ENCODE results near the gene DOK7. TPM values are rescaled to one million over a fixed set of nuclear protein-coding genes. Genes with fewer than 3 reads are reported as not detected.

The DOK7 gene
- total and polyA plus RNA-seq, 2 donors (not counting 1 experiment from before 2014, with no cell fraction given) = 0.17 TPM; not detected in 1

GRCh38 chr4:3423406-3423805 lies 39.7 kb upstream of the DOK7 start:
- Histone ChIP-seq H3K9ac (ENCODE audit: insufficient read depth, low read length) (no peak overlapping the region), H3K36me3 (ENCODE audit: control insufficient read depth, insufficient read depth, low read length) (no peaks in the 10 kb centered on the region), H3K27me3 (ENCODE audit: control insufficient read depth, insufficient read depth, low read length) (no peaks in the 10 kb centered on the region), H4K20me1 (ENCODE audit: control insufficient read depth, extremely low read depth, insufficient read depth, low read length) (no peaks in the 10 kb centered on the region), H2AFZ (ENCODE audit: low read length) (no peak overlapping the region), H3K4me2 (ENCODE audit: extremely low read depth, insufficient read depth, low read length) (no peak overlapping the region), H3K79me2 (ENCODE audit: control insufficient read depth, insufficient read depth, low read length) (no peaks in the 10 kb centered on the region), H3K27ac (ENCODE audit: insufficient read depth, low read length) (no peak overlapping the region), H3K4me1 (ENCODE audit: control insufficient read depth, extremely low read depth, insufficient read depth, low read length) (no peaks in the 10 kb centered on the region), H3K4me3 (replicated peaks in 1 of 4; ENCODE audit: control extremely low read depth in 1 of 4, insufficient read depth in 1 of 4, low read depth in 3 of 4, low read length in 4 of 4) (no peak overlapping the region), H3K9me3 (ENCODE audit: control insufficient read depth, insufficient read depth, low read depth, low read length) (no peaks in the 10 kb centered on the region)
- no peak for DNase-seq (ENCODE audit: low read depth in 2 of 2)
- TF ChIP-seq CTCF (conservative IDR thresholded peaks at IDR 0.05 in 1 of 2, IDR thresholded peaks at IDR 0.05 in 1 of 2; ENCODE audit: low read depth in 1 of 2, low read length in 2 of 2) (no peak), EZH2 (IDR thresholded peaks at IDR 0.05; ENCODE audit: low read length, missing control alignments) (no peak)

GRCh38 chr4:3423952-3424351 lies 39.2 kb upstream of the DOK7 start:
- DNase-seq (ENCODE audit: low read depth in 2 of 2) = no peak
- no peaks in the 10 kb centered on the region for H3K79me2 ChIP-seq (ENCODE audit: control insufficient read depth, insufficient read depth, low read length)
- H3K9ac ChIP-seq (ENCODE audit: insufficient read depth, low read length) = no peak overlapping the region
- no peaks in the 10 kb centered on the region for H3K4me1 ChIP-seq (ENCODE audit: control insufficient read depth, extremely low read depth, insufficient read depth, low read length)
- TF ChIP-seq EZH2 (IDR thresholded peaks at IDR 0.05; ENCODE audit: low read length, missing control alignments) (no peak), CTCF (conservative IDR thresholded peaks at IDR 0.05 in 1 of 2, IDR thresholded peaks at IDR 0.05 in 1 of 2; ENCODE audit: low read depth in 1 of 2, low read length in 2 of 2) (no peak)
- no peak overlapping the region for H2AFZ ChIP-seq (ENCODE audit: low read length)
- no peaks in the 10 kb centered on the region for H3K9me3 ChIP-seq (ENCODE audit: control insufficient read depth, insufficient read depth, low read depth, low read length)
- H3K4me3 ChIP-seq (replicated peaks in 1 of 4; ENCODE audit: control extremely low read depth in 1 of 4, insufficient read depth in 1 of 4, low read depth in 3 of 4, low read length in 4 of 4) = no peak overlapping the region
- no peak overlapping the region for H3K27ac ChIP-seq (ENCODE audit: insufficient read depth, low read length)
- H3K36me3 ChIP-seq (ENCODE audit: control insufficient read depth, insufficient read depth, low read length) = no peaks in the 10 kb centered on the region
- no peaks in the 10 kb centered on the region for H4K20me1 ChIP-seq (ENCODE audit: control insufficient read depth, extremely low read depth, insufficient read depth, low read length)
- no peak overlapping the region for H3K4me2 ChIP-seq (ENCODE audit: extremely low read depth, insufficient read depth, low read length)
- H3K27me3 ChIP-seq (ENCODE audit: control insufficient read depth, insufficient read depth, low read length) = no peaks in the 10 kb centered on the region

- no peaks in the 10 kb centered on the region for H3K4me1 ChIP-seq (ENCODE audit: control insufficient read depth, extremely low read depth, insufficient read depth, low read length)
- no peaks in the 10 kb centered on the region for H3K36me3 ChIP-seq (ENCODE audit: control insufficient read depth, insufficient read depth, low read length)
- no peak overlapping the region for H3K4me2 ChIP-seq (ENCODE audit: extremely low read depth, insufficient read depth, low read length)
- no peak overlapping the region for H3K4me3 ChIP-seq (replicated peaks in 1 of 4; ENCODE audit: control extremely low read depth in 1 of 4, insufficient read depth in 1 of 4, low read depth in 3 of 4, low read length in 4 of 4)
- no peaks in the 10 kb centered on the region for H3K27me3 ChIP-seq (ENCODE audit: control insufficient read depth, insufficient read depth, low read length)
- H4K20me1 ChIP-seq (ENCODE audit: control insufficient read depth, extremely low read depth, insufficient read depth, low read length) = no peaks in the 10 kb centered on the region
- no peak overlapping the region for H2AFZ ChIP-seq (ENCODE audit: low read length)
- H3K27ac ChIP-seq (ENCODE audit: insufficient read depth, low read length) = no peak overlapping the region
- DNase-seq (ENCODE audit: low read depth in 2 of 2) = no peak
- no peaks in the 10 kb centered on the region for H3K79me2 ChIP-seq (ENCODE audit: control insufficient read depth, insufficient read depth, low read length)
- no peaks in the 10 kb centered on the region for H3K9me3 ChIP-seq (ENCODE audit: control insufficient read depth, insufficient read depth, low read depth, low read length)
- TF ChIP-seq CTCF (conservative IDR thresholded peaks at IDR 0.05 in 1 of 2, IDR thresholded peaks at IDR 0.05 in 1 of 2; ENCODE audit: low read depth in 1 of 2, low read length in 2 of 2) (no peak), EZH2 (IDR thresholded peaks at IDR 0.05; ENCODE audit: low read length, missing control alignments) (no peak)
- H3K9ac ChIP-seq (ENCODE audit: insufficient read depth, low read length) = no peak overlapping the region
Observed at GRCh38 chr4:3424522-3425095, 38.5 kb upstream of the DOK7 start.

Data from fibroblast of lung (primary cell).